ENCODE data around the gene ZCCHC24. TPM values are rescaled to one million over a fixed set of nuclear protein-coding genes. Genes with fewer than 3 reads are reported as not detected.

Gene ZCCHC24
- total and polyA plus RNA-seq, 10 donors: 4.9 to 34.1 (median 23.7) TPM

DNA sequence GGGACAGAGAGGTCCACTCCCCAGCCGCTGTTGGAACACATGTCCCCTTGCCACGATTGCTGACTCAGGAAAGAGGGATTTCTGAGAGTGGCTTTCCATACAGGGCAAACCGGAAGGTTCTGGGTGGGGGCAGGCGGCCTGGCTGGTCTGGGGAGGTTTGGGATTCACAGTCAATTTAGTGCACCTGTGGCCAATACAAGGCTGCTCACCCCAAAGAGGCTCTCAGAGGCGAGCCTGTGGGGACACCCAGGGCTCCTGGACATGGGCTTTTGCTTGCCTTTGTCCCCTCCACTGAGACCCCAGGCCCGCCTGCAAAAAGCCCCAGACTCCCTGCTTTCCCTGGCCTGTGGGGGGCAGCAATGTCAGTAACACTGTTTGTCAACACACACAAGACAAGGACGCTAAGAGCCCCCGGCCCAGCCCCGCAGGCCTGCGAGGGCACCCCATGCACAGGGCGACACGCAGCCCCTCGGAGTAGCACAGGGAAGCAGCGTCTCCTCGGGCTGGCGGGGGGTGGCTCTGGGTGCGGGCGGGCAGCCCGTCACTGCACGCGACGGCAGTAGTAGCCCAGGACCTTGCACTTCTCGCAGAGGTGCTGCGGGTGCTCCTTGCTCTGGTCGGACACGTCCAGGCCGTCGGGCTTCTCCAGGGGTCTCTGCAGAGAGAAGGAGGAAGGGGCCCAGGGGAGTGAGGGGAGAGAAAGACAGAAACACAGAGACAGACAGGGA is 59.5 kb downstream of the ZCCHC24 start:
- peak in 1 of 3 donors; percentile 11 for TF ChIP-seq POLR2AphosphoS5 (IDR thresholded peaks at IDR 0.05)
- no peak for TF ChIP-seq POLR2A (IDR thresholded peaks at IDR 0.05)
- TF ChIP-seq, protein P1, sequence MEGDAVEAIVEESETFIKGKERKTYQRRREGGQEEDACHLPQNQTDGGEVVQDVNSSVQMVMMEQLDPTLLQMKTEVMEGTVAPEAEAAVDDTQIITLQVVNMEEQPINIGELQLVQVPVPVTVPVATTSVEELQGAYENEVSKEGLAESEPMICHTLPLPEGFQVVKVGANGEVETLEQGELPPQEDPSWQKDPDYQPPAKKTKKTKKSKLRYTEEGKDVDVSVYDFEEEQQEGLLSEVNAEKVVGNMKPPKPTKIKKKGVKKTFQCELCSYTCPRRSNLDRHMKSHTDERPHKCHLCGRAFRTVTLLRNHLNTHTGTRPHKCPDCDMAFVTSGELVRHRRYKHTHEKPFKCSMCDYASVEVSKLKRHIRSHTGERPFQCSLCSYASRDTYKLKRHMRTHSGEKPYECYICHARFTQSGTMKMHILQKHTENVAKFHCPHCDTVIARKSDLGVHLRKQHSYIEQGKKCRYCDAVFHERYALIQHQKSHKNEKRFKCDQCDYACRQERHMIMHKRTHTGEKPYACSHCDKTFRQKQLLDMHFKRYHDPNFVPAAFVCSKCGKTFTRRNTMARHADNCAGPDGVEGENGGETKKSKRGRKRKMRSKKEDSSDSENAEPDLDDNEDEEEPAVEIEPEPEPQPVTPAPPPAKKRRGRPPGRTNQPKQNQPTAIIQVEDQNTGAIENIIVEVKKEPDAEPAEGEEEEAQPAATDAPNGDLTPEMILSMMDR (IDR thresholded peaks at IDR 0.05 in 8 of 11, conservative IDR thresholded peaks at IDR 0.05 in 3 of 11): no peak

DNA sequence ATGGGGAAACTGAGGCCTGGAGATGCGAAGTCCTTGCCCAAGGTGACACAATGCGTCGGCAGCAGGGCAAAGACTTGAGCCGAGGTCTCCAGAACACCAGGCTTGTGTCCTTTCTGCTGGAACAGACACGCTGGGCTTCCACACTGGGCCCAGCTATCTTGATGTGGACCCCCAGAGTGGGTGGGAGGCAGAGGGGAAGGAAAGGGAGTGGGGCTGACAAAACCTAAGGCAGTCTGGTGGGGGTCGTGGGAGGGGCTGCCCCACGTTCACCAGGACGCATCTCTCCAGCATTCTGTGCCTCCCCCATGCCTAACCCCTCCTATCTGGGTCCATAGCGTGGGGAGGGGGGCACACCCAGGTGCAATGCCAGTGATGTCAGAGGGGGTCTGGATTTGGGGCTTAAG is 60.0 kb downstream of the ZCCHC24 start:
- TF ChIP-seq POLR2AphosphoS5 (IDR thresholded peaks at IDR 0.05) (no peak), POLR2A (IDR thresholded peaks at IDR 0.05) (no peak)
- TF ChIP-seq, protein P1 (IDR thresholded peaks at IDR 0.05 in 8 of 11, conservative IDR thresholded peaks at IDR 0.05 in 3 of 11): no peak
- intact Hi-C loops (cut with DNase I; ENCODE audit: low total_unique reads): no loop called here
- Histone ChIP-seq H3K4me3 (no peak overlapping the region), H3K4me1 (peaks cover 0 to 32% (median 12%) of the 10 kb centered on the region in 6 donors), H3K27me3 (replicated peaks in 1 of 7) (no peaks in the 10 kb centered on the region), H3K27ac (no peak overlapping the region), H3K36me3 (peaks cover 0 to 47% (median 3%) of the 10 kb centered on the region in 6 donors), H3K9me3 (no peaks in the 10 kb centered on the region)
- DNase-seq: peak; percentile 35
- WGBS, 5 donors: 72 to 92% (median 85%) methylated on average over 9 of the region's 9 CpGs

More for the DNA sequence above, 59.5 kb downstream of the ZCCHC24 start:
- H3K4me3 ChIP-seq: no peak overlapping the region
- no peak overlapping the region for H3K27ac ChIP-seq
- peaks cover 0 to 32% (median 14%) of the 10 kb centered on the region in 6 donors for H3K4me1 ChIP-seq
- peaks cover 0 to 47% (median 3%) of the 10 kb centered on the region in 6 donors for H3K36me3 ChIP-seq
- intact Hi-C loops (cut with DNase I; ENCODE audit: low total_unique reads): no loop called here
- peak; percentile 72 for DNase-seq
- no peaks in the 10 kb centered on the region for H3K9me3 ChIP-seq
- H3K27me3 ChIP-seq (replicated peaks in 1 of 7): no peaks in the 10 kb centered on the region
- 80 to 92% (median 90%) methylated on average over 12 to 28 of the region's 28 CpGs for WGBS, 5 donors

DNA sequence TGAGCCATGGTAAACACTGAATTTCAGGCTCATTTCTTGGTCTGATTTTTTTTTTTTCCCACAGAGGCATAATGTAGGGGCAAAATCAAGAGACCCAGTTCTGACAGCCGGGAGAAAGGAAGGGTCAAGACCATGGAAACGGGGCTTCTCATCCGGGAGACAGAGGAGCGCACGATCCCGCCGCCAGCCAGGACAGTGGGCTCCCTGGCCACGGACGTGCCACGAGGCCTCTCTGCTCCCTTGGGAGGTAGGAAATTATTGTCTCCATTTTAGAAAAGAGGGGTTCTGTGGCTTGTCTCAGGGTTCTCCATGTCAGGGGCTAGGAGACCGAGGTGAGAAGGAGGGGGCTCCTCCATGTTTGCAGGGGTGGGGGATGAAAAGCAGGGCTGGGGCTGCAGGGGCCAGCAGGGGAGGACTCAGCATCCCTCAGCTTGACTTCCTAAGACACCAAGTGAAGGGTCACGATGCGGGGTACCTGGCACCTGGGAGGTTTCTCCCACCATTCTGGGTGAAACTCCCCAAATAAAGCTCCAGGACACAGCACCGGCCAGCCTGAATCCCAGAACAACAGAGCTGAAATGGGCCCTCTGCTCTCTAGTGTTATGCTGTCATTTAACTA is 60.5 kb downstream of the ZCCHC24 start:
- DNase-seq: peak; percentile 34
- Histone ChIP-seq H3K4me3 (no peak overlapping the region), H3K9me3 (no peaks in the 10 kb centered on the region), H3K27me3 (replicated peaks in 1 of 7) (no peaks in the 10 kb centered on the region), H3K36me3 (peaks cover 0 to 47% (median 3%) of the 10 kb centered on the region in 6 donors), H3K4me1 (peaks cover 0 to 32% (median 11%) of the 10 kb centered on the region in 6 donors), H3K27ac (no peak overlapping the region)
- intact Hi-C loops (cut with DNase I; ENCODE audit: low total_unique reads): no loop called here
- 91 to 93% (median 92%) methylated on average over 14 of the region's 14 CpGs for WGBS, 5 donors
- TF ChIP-seq POLR2A (IDR thresholded peaks at IDR 0.05) (no peak), POLR2AphosphoS5 (IDR thresholded peaks at IDR 0.05) (peak in 1 of 3 donors; percentile 4)
- TF ChIP-seq, protein P1 (IDR thresholded peaks at IDR 0.05 in 8 of 11, conservative IDR thresholded peaks at IDR 0.05 in 3 of 11): no peak
